MM.1S (cell line): Measurements from ENCODE around the gene ROCK2.
A peak's percentile ranks its signal among the peaks of the same experiment; 100 is the strongest.

Experiments
- DNase-seq: peaks from one replicate; pipeline ENCODE4 v3.0.0-alpha.2; 2015
- H2AFZ ChIP-seq: fragments of 300-600 bp; sonication (generic); 2 replicates; pipeline ENCODE4 v1.6.0; 2016; ENCODE audit warnings: antibody characterized with exemption, low read length
- H3F3A ChIP-seq: fragments of 300-600 bp; sonication (generic); 2 replicates; pipeline ENCODE4 v1.6.1; 2016; ENCODE audit warnings: mild to moderate bottlenecking, antibody characterized with exemption, low read length, moderate library complexity, mixed read lengths; ENCODE audit not compliant: insufficient read depth
- H3K27ac ChIP-seq: fragments of 300-600 bp; sonication (generic); 2 replicates; pipeline ENCODE4 v1.5.1; 2016; ENCODE audit warnings: mild to moderate bottlenecking, low read length
- H3K27me3 ChIP-seq: fragments of 300-600 bp; sonication (generic); replicated peaks from 2 replicates; pipeline ENCODE4 v1.6.0; 2016; ENCODE audit warnings: low read length; ENCODE audit not compliant: insufficient read depth
- H3K36me3 ChIP-seq: fragments of 300-600 bp; sonication (generic); replicated peaks from 2 replicates; pipeline ENCODE4 v1.6.1; 2016; ENCODE audit warnings: mild to moderate bottlenecking, low read length, mixed read lengths; ENCODE audit not compliant: insufficient read depth
- H3K4me1 ChIP-seq: fragments of 300-600 bp; sonication (generic); 2 replicates; pipeline ENCODE4 v1.6.1; 2016; ENCODE audit warnings: low read length, mixed read lengths
- H3K4me2 ChIP-seq: fragments of 300-600 bp; sonication (generic); 2 replicates; pipeline ENCODE4 v1.6.0; 2016; ENCODE audit warnings: low read depth, low read length
- H3K4me3 ChIP-seq: fragments of 300-600 bp; sonication (generic); 2 replicates; pipeline ENCODE4 v1.5.1; 2016; ENCODE audit warnings: low read length, mixed read lengths
- H3K79me2 ChIP-seq: fragments of 300-600 bp; sonication (generic); 2 replicates; pipeline ENCODE4 v1.6.1; 2016; ENCODE audit warnings: mixed run types, low read length, mixed read lengths
- H3K9ac ChIP-seq: fragments of 300-600 bp; sonication (generic); 2 replicates; pipeline ENCODE4 v1.6.1; 2016; ENCODE audit warnings: low read length, mixed read lengths
- H3K9me2 ChIP-seq: fragments of 300-600 bp; sonication (generic); replicated peaks from 2 replicates; pipeline ENCODE4 v1.6.1; 2016; ENCODE audit warnings: mild to moderate bottlenecking, low read length, mixed read lengths; ENCODE audit not compliant: insufficient read depth
- H3K9me3 ChIP-seq: fragments of 300-600 bp; sonication (generic); replicated peaks from 2 replicates; pipeline ENCODE4 v1.6.1; 2016; ENCODE audit warnings: mild to moderate bottlenecking, low read length, mixed read lengths; ENCODE audit not compliant: insufficient read depth
- H4K20me1 ChIP-seq: fragments of 300-600 bp; sonication (generic); 2 replicates; pipeline ENCODE4 v1.6.1; 2016; ENCODE audit warnings: mild to moderate bottlenecking, low read length, moderate library complexity, mixed read lengths; ENCODE audit not compliant: insufficient read depth
- CTCF ChIP-seq: fragments of 300-600 bp; sonication (generic); IDR thresholded peaks from 2 replicates; pipeline ENCODE4 v1.5.1; 2016; ENCODE audit warnings: antibody characterized with exemption, low read length, mixed read lengths
- EZH2 ChIP-seq: fragments of 300-600 bp; sonication (generic); optimal IDR thresholded peaks from 2 replicates; pipeline ENCODE3; 2017; ENCODE audit warnings: low read depth, mild to moderate bottlenecking, antibody characterized with exemption, low read length, mixed read lengths
- EZH2phosphoT487 ChIP-seq: fragments of 300-600 bp; sonication (generic); IDR thresholded peaks from 2 replicates; pipeline ENCODE4 v1.6.1; 2018; ENCODE audit warnings: antibody characterized with exemption, low read length

The ROCK2 gene

GRCh38 chr2:11343650-11344341 is 640 bp downstream of the ROCK2 start:
- Histone ChIP-seq H3K9ac (peak overlapping the region; percentile 72), H3K36me3 (no peaks in the 10 kb centered on the region), H3K9me2 (no peaks in the 10 kb centered on the region), H3K4me2 (peak overlapping the region; percentile 89), H3K4me1 (peaks cover 3% of the 10 kb centered on the region), H3K27me3 (no peaks in the 10 kb centered on the region), H2AFZ (peak overlapping the region; percentile 77), H3K27ac (peak overlapping the region; percentile 15; the same call in 1 of the 2 replicates), H3K79me2 (peaks cover 50% of the 10 kb centered on the region), H3K9me3 (no peaks in the 10 kb centered on the region), H4K20me1 (peaks cover 8% of the 10 kb centered on the region; the same call in 1 of the 2 replicates), H3F3A (peaks cover 14% of the 10 kb centered on the region), H3K4me3 (peak overlapping the region; percentile 93)
- DNase-seq, result peak; percentile 24
- TF ChIP-seq EZH2phosphoT487 (no peak), EZH2 (no peak)

GRCh38 chr2:11343368-11343649 is 1.1 kb downstream of the ROCK2 start:
- no peak for TF ChIP-seq EZH2
- TF ChIP-seq CTCF, result no peak
- no peak for TF ChIP-seq EZH2phosphoT487
- H3K9me3 ChIP-seq, result no peaks in the 10 kb centered on the region
- peak overlapping the region; percentile 15; the same call in 1 of the 2 replicates for H3K27ac ChIP-seq
- no peaks in the 10 kb centered on the region for H3K9me2 ChIP-seq
- peaks cover 55% of the 10 kb centered on the region for H3K79me2 ChIP-seq
- peak overlapping the region; percentile 77 for H2AFZ ChIP-seq
- peaks cover 9% of the 10 kb centered on the region; the same call in 1 of the 2 replicates for H4K20me1 ChIP-seq
- peaks cover 3% of the 10 kb centered on the region for H3K4me1 ChIP-seq
- H3K9ac ChIP-seq, result peak overlapping the region; percentile 72
- peaks cover 14% of the 10 kb centered on the region for H3F3A ChIP-seq
- H3K27me3 ChIP-seq, result no peaks in the 10 kb centered on the region
- H3K4me2 ChIP-seq, result peak overlapping the region; percentile 89
- peak; percentile 37 for DNase-seq
- peak overlapping the region; percentile 93 for H3K4me3 ChIP-seq
- H3K36me3 ChIP-seq, result no peaks in the 10 kb centered on the region

- H3K27me3 ChIP-seq, result no peaks in the 10 kb centered on the region
- H2AFZ ChIP-seq, result peak overlapping the region; percentile 77; the same call in 1 of the 2 replicates
- H3K9me2 ChIP-seq, result no peaks in the 10 kb centered on the region
- DNase-seq, result no peak
- peaks cover 60% of the 10 kb centered on the region for H3K79me2 ChIP-seq
- peaks cover 9% of the 10 kb centered on the region; the same call in 1 of the 2 replicates for H4K20me1 ChIP-seq
- H3F3A ChIP-seq, result peaks cover 14% of the 10 kb centered on the region
- peaks cover 3% of the 10 kb centered on the region for H3K4me1 ChIP-seq
- no peaks in the 10 kb centered on the region for H3K36me3 ChIP-seq
- TF ChIP-seq EZH2, result no peak
- TF ChIP-seq CTCF, result no peak
- H3K9ac ChIP-seq, result peak overlapping the region; percentile 72; the same call in 1 of the 2 replicates
- H3K27ac ChIP-seq, result peak overlapping the region; percentile 15; the same call in 1 of the 2 replicates
- no peaks in the 10 kb centered on the region for H3K9me3 ChIP-seq
- peak overlapping the region; percentile 93 for H3K4me3 ChIP-seq
- peak overlapping the region; percentile 89 for H3K4me2 ChIP-seq
Observed at GRCh38 chr2:11342551-11343367, 1.7 kb downstream of the ROCK2 start.
